Effector memory CD4-positive, alpha-beta T cell (primary cell): ENCODE data around the gene B4GALT5.
A peak's percentile ranks its signal among the peaks of the same experiment; 100 is the strongest.
"Not testable (repeated sequence)": the region's sequence is repeated elsewhere in the genome, so short reads cannot be mapped to it uniquely, and the experiment has no call there.

ENCODE experiments used
- DNase-seq, 3 donors: peaks; one replicate each; pipeline ENCODE4 v3.0.0-alpha.2; 2020
- H3K27ac ChIP-seq: 2 replicates; pipeline ENCODE4 v1.7.0; 2013; ENCODE audit warnings: mild to moderate bottlenecking, low read length, moderate library complexity; ENCODE audit not compliant: insufficient read depth, poor library complexity, severe bottlenecking
- H3K27me3 ChIP-seq: replicated peaks from 2 replicates; pipeline ENCODE4 v1.7.0; 2013; ENCODE audit warnings: mild to moderate bottlenecking, low read length; ENCODE audit not compliant: insufficient read depth, control insufficient read depth, poor library complexity, severe bottlenecking
- H3K36me3 ChIP-seq: 2 replicates; pipeline ENCODE4 v1.7.0; 2013; ENCODE audit warnings: mild to moderate bottlenecking, low read length, moderate library complexity; ENCODE audit not compliant: control insufficient read depth, insufficient read depth
- H3K4me1 ChIP-seq: 2 replicates; pipeline ENCODE4 v1.7.0; 2013; ENCODE audit warnings: low read length, mild to moderate bottlenecking; ENCODE audit not compliant: control insufficient read depth, insufficient read depth, poor library complexity, severe bottlenecking
- H3K4me3 ChIP-seq: 2 replicates; pipeline ENCODE4 v1.7.0; 2013; ENCODE audit warnings: low read length, low read depth, mild to moderate bottlenecking; ENCODE audit not compliant: insufficient read depth, poor library complexity, severe bottlenecking
- H3K9me3 ChIP-seq: 2 replicates; pipeline ENCODE4 v1.7.0; 2013; ENCODE audit warnings: mild to moderate bottlenecking, low read length, moderate library complexity; ENCODE audit not compliant: control insufficient read depth

The B4GALT5 gene

DNA sequence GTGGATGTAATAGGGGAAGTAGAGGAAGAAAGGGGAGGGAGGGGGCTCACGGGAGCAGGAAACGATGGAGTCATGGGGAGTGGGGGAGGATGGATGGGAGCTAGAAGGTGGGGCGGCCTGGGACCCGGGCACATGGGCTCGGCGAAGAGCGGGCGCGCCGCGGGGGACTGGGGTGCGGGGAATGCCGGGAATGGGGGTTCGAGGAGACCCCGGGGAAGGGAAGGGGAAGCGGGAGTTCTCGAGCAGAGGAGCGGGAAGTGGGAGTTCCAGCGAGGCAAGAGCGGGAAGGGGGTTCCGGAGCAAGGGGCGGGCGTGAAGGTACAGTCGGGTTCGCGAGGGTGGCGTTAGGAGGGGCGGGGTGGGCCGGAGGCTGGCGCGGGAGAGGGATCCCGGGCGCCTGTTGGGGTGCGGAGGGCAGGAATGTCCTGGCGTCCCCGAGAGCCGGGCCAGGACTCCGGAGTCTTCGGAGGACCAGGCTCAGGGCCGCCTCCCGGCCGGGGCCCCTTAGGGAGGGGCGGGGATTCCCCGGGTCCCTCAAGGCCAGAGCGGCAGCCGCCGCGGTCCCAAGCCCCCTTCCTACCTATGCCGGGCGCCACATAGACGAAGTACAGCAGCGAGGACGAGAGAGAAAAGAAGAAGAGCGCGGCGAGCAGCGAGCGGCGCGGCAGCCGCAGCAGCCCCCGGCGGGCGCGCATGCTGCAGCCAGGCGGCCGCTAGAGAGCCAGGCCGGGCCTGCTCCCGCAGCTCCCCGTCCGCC is 504 bp downstream of the B4GALT5 start:
- no peaks in the 10 kb centered on the region for H3K9me3 ChIP-seq
- peaks cover 13% of the 10 kb centered on the region for H3K4me1 ChIP-seq
- H3K27ac ChIP-seq, result peak overlapping the region; percentile 64
- DNase-seq, result peak in 2 of 3 donors; percentile 11 to 32
- no peaks in the 10 kb centered on the region for H3K36me3 ChIP-seq
- no peaks in the 10 kb centered on the region for H3K27me3 ChIP-seq
- peak overlapping the region; percentile 89 for H3K4me3 ChIP-seq

DNA sequence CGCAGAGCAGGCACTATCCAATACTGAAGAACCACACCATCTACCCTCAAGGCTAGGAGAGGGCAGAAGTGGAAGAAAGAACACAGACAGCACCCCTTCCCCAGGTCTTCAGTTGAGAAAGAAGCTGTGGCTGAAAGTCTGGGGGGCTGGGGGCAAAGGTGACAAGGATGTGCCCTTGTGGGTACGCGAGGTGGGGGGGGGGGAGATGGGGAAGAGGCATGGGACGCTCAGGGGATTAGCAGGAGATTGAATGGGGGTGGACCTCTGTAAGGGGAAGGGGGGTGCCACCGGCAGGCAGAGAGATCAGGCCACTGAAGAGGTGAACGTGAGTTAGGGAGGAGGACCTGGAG is 1.1 kb downstream of the B4GALT5 start:
- DNase-seq, result no peak
- Histone ChIP-seq H3K9me3 (no peaks in the 10 kb centered on the region), H3K27me3 (no peaks in the 10 kb centered on the region), H3K4me3 (peak overlapping the region; percentile 89), H3K36me3 (no peaks in the 10 kb centered on the region), H3K4me1 (peaks cover 13% of the 10 kb centered on the region), H3K27ac (peak overlapping the region; percentile 64)

DNA sequence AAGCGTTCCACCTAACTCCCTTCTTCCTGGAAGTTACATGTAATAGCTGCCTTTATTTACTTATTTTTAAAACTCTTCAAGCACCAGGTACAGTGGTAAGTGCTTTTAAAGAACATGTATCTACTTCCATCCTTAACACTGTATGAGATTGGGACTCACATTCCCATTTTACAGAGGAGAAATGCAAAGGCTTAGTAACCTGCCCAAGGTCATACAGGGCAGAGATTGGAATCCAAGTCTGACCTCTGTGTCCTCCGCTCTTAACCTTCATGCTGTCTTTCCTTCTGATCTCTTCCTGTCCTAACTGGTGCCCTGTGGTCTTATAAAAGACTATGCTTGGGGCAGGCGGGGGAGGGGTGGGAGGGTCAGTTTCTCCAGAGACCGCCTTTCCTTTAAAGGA is 1.6 kb downstream of the B4GALT5 start:
- peaks cover 13% of the 10 kb centered on the region for H3K4me1 ChIP-seq
- H3K27me3 ChIP-seq, result no peaks in the 10 kb centered on the region
- H3K27ac ChIP-seq, result no peak overlapping the region
- H3K4me3 ChIP-seq, result peak overlapping the region; percentile 89
- DNase-seq, result no peak
- no peaks in the 10 kb centered on the region for H3K36me3 ChIP-seq
- no peaks in the 10 kb centered on the region for H3K9me3 ChIP-seq

DNA sequence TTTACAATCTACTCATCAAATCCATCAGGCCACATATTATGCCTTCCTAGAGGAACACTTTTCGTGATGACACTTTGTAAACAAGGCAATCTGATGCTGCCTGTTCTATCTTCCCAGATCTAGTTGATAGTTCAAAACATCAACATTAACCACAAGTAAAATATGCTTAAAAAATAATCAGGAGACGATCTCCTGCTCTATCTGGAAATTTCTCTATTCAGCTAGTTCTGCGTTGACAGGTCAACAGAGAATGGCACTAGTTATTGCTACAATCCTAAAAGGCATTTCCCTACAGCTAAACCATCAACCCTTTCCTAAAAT is 2.1 kb downstream of the B4GALT5 start:
- Histone ChIP-seq H3K4me3 (no peak overlapping the region), H3K4me1 (peaks cover 13% of the 10 kb centered on the region)

DNA sequence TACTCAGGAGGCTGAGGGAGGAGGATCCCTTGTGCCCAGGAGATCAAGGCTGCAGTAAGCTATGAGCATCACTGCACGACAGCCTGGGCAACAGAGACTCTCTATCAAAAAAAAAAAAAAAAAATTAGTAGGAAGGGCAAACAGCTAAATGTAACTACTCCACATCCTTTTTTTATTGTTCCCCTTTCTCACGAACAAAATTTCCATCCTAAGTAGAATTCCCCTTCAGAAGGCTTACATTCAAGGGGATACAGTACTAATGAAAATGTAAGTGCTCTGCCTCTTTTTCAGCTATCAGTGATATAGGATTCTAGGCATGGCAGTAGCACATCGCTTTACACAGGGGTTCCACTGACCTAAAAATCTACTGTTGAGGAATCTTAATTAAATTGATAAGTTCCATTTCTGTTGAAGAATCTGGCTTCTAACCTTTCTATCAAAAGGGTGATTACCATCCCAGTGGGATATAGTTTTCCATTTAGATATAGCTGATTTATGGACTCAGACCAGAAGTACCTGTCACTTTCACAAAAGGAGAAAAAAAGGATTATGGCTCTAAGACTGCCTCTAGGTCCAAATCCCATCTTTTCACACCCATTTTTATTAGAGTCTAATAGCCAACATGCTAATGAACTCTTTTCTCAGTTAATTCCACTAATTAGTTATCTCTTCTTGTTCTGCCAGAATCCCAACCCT is 2.6 kb downstream of the B4GALT5 start:
- H3K4me1 ChIP-seq, result peaks cover 13% of the 10 kb centered on the region

More for the DNA sequence above, 2.1 kb downstream of the B4GALT5 start:
- no peaks in the 10 kb centered on the region for H3K9me3 ChIP-seq
- H3K36me3 ChIP-seq, result no peaks in the 10 kb centered on the region
- no peaks in the 10 kb centered on the region for H3K27me3 ChIP-seq
- no peak for DNase-seq
- no peak overlapping the region for H3K27ac ChIP-seq

DNA sequence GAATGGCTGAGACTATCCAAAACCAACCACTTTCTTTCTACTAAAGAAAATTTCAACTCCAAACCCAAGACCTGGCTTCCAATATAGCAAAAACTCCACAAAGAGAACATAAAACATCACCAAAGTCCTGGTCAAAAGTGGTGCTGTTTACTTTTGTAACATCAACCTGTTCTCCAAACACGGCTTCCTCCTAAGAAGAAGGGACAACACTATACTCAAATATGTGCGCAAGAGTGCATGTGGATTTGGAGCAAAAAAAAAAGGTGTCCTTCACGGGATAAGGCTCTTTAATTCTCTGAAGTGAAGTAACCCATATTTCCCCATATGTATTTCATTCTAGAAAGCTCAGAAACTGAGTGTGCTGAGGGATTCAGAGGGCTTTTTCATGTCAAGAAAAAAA is 6.6 kb downstream of the B4GALT5 start:
- DNase-seq, result no peak
- peaks cover 6% of the 10 kb centered on the region for H3K4me1 ChIP-seq
- no peaks in the 10 kb centered on the region for H3K36me3 ChIP-seq
- H3K27me3 ChIP-seq, result no peaks in the 10 kb centered on the region
- no peak overlapping the region for H3K4me3 ChIP-seq
- no peak overlapping the region for H3K27ac ChIP-seq
- H3K9me3 ChIP-seq, result no peaks in the 10 kb centered on the region

More for the DNA sequence above, 2.6 kb downstream of the B4GALT5 start:
- Histone ChIP-seq H3K4me3 (no peak overlapping the region), H3K36me3 (no peaks in the 10 kb centered on the region), H3K27me3 (no peaks in the 10 kb centered on the region), H3K9me3 (no peaks in the 10 kb centered on the region), H3K27ac (no peak overlapping the region)
- DNase-seq, result no peak

DNA sequence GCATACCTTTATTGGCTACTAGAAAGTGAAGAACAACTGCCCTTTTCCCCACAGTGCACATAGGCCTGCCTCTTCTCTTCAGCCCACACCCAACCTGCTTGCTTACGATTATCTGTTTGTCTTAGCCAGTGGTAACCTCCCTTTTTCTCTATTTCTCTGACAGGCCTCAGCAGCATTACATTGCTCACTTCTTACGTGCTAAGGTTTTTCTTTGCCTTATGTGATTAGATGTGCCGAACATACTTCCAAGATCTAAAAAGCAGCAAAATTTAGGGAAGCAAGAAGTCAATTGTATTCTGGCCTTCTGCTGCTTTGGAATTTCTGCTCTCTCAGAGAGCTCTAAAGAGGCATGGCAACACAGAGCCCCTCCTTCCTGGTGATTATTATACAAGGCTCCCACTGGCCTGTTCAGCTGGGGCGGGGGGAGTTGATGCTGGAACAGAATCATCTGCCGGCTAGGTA is 7.0 kb downstream of the B4GALT5 start:
- no peaks in the 10 kb centered on the region for H3K36me3 ChIP-seq
- no peak overlapping the region for H3K4me3 ChIP-seq
- H3K4me1 ChIP-seq, result peaks cover 6% of the 10 kb centered on the region
- no peak overlapping the region for H3K27ac ChIP-seq
- no peaks in the 10 kb centered on the region for H3K9me3 ChIP-seq
- DNase-seq, result no peak
- no peaks in the 10 kb centered on the region for H3K27me3 ChIP-seq

DNA sequence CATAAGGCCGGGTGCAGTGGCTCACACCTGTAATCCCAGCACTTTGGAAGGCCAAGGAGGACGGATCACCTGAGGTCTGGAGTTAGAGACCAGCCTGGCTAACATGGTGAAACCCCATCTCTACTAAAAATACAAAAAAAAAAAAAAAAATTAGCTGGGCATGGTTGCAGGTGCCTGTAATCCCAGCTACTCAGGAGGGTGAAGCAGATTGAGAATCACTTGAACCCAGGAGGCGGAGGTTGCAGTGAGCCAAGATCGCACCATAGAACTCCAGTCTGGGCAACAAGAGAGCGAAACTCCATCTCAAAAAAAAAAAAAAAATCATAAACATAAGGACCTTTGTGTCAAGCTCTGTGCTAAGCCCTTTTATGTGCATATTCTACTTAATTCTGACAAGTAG is 7.8 kb downstream of the B4GALT5 start:
- H3K4me3 ChIP-seq, H3K9me3 ChIP-seq, H3K4me1 ChIP-seq, H3K27ac ChIP-seq, H3K27me3 ChIP-seq, DNase-seq, H3K36me3 ChIP-seq: not testable (repeated sequence)

DNA sequence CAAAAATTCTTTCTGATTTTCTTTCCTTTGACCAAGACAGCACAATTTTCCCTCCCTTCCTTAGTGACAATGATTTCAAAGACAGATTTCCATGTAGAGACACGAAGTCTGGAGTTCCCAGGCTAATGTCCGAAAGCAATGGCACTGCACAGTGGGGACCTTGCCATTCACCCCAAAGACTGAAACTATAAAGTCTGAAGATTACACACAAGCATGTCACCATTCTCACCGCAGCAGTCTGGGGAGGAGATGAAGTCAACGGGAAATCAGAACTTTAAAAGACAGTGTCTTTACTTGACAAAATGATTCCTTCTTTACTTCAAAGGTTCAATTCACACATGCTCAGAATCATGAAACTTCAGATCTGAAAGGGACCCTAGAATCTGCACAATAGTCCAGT is 8.3 kb downstream of the B4GALT5 start:
- H3K9me3 ChIP-seq, result no peaks in the 10 kb centered on the region
- H3K4me1 ChIP-seq, result peaks cover 4% of the 10 kb centered on the region
- no peaks in the 10 kb centered on the region for H3K36me3 ChIP-seq
- no peaks in the 10 kb centered on the region for H3K27me3 ChIP-seq
- DNase-seq, result no peak
- H3K4me3 ChIP-seq, result no peak overlapping the region
- H3K27ac ChIP-seq, result no peak overlapping the region

DNA sequence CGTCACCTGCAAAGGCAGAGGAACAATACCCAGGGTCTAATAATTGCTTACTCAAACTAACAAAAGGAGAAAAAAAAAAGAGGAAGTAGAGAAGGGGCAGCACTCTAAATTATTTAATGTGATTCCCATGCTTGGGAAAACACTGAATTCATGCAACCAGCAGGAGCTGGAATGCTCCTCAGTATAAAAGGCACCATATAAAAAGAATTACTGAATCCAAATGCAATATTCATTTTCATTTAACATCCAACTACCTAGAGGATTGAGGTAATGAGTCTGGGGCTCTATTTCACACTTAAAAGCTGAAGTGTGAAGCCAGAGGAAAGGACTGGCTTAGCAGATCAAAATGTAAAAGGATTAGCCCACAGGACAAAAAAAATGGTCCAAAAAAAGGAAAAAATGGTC is 8.7 kb downstream of the B4GALT5 start:
- H3K36me3 ChIP-seq, result no peaks in the 10 kb centered on the region
- H3K4me3 ChIP-seq, result no peak overlapping the region
- DNase-seq, result no peak
- peaks cover 6% of the 10 kb centered on the region for H3K4me1 ChIP-seq
- H3K9me3 ChIP-seq, result no peaks in the 10 kb centered on the region
- no peaks in the 10 kb centered on the region for H3K27me3 ChIP-seq
- H3K27ac ChIP-seq, result no peak overlapping the region
